Ishikawa (cell line): ENCODE data around the gene ZCCHC2.

ENCODE experiments used
- CEBPB ChIP-seq: IDR thresholded peaks from 2 replicates; pipeline ENCODE4 v1.6.1; 2012
- CREB1 ChIP-seq: IDR thresholded peaks from 2 replicates; pipeline ENCODE4 v1.6.1; 2012; ENCODE audit warnings: low read depth
- EGR1 ChIP-seq: IDR thresholded peaks from 2 replicates; pipeline ENCODE4 v1.6.1; 2012
- EP300 ChIP-seq: IDR thresholded peaks from 2 replicates; pipeline ENCODE4 v1.6.1; 2012; ENCODE audit warnings: borderline replicate concordance
- FOXM1 ChIP-seq: IDR thresholded peaks from 2 replicates; pipeline ENCODE4 v1.6.1; 2012; ENCODE audit warnings: low read depth, borderline replicate concordance
- MAX ChIP-seq: IDR thresholded peaks from 2 replicates; pipeline ENCODE4 v1.6.1; 2012
- NFIC ChIP-seq: IDR thresholded peaks from 2 replicates; pipeline ENCODE4 v1.6.1; 2012
- RAD21 ChIP-seq: IDR thresholded peaks from 2 replicates; pipeline ENCODE4 v1.6.1; 2012; ENCODE audit warnings: low read depth
- REST ChIP-seq: IDR thresholded peaks from 2 replicates; pipeline ENCODE4 v1.6.1; 2012; ENCODE audit warnings: low read depth, mild to moderate bottlenecking
- TAF1 ChIP-seq: IDR thresholded peaks from 2 replicates; pipeline ENCODE4 v1.6.1; 2012; ENCODE audit warnings: low read depth, mild to moderate bottlenecking
- TCF12 ChIP-seq: IDR thresholded peaks from 2 replicates; pipeline ENCODE4 v1.6.1; 2012; ENCODE audit warnings: low read depth
- TEAD4 ChIP-seq: IDR thresholded peaks from 2 replicates; pipeline ENCODE4 v1.6.1; 2012
- USF1 ChIP-seq: IDR thresholded peaks from 2 replicates; pipeline ENCODE4 v1.6.1; 2012
- YY1 ChIP-seq: IDR thresholded peaks from 2 replicates; pipeline ENCODE4 v1.6.1; 2012; ENCODE audit warnings: low read depth
- ZBTB7A ChIP-seq: IDR thresholded peaks from 2 replicates; pipeline ENCODE4 v1.6.1; 2012; ENCODE audit warnings: low read depth

The ZCCHC2 gene

GRCh38 chr18:62496262-62496661 is 26.6 kb upstream of the ZCCHC2 start:
- no peak for TF ChIP-seq NFIC
- TF ChIP-seq USF1, result no peak
- no peak for TF ChIP-seq MAX

DNA sequence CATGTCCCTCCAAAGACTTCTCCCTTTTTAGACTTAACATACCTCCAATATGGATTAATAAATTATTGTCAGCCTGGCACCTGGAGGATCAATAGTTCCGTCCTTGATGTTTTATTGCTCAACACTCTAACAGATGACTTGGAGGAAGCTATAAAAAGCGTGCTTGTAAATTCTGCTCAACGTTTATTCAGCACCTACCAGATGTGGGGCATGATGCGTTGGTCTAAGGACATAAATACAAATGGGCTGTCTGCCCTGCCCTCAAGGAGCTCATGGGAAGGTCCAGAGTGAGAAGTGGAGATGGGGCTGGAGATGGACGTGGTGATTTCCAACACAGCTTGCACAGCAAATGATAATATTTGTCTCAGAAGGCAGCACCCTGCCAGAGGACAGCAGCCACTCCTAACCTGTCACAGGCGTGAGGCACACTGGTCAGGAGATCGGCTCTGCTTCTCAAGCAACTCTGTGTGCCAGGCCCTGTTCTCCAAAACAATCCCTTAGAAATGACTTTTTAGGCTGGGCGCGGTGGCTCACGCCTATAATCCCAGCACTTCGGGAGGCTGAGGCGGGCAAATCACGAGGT is 25.5 kb upstream of the ZCCHC2 start:
- TF ChIP-seq ZBTB7A (no peak), CREB1 (no peak), NFIC (no peak), REST (0 out of 2 replicates have a peak, but pooled peaks have one; percentile 29)

- TF ChIP-seq ZBTB7A (no peak), NFIC (no peak), REST (no peak), USF1 (no peak), EGR1 (no peak), TEAD4 (no peak), TCF12 (no peak), CEBPB (no peak), CREB1 (no peak), TAF1 (no peak), MAX (no peak), YY1 (no peak), EP300 (no peak)
Observed at GRCh38 chr18:62498616-62499262, 24.1 kb upstream of the ZCCHC2 start.

GRCh38 chr18:62499263-62499650 is 23.6 kb upstream of the ZCCHC2 start:
- TF ChIP-seq TCF12 (no peak), CEBPB (no peak), ZBTB7A (no peak), MAX (no peak), EGR1 (no peak), REST (no peak), CREB1 (no peak), FOXM1 (no peak)

GRCh38 chr18:62500174-62500573 is 22.7 kb upstream of the ZCCHC2 start:
- TF ChIP-seq USF1, result no peak
- TF ChIP-seq YY1, result no peak
- no peak for TF ChIP-seq RAD21
- TF ChIP-seq MAX, result no peak
- TF ChIP-seq EP300, result no peak
- TF ChIP-seq FOXM1, result no peak
- no peak for TF ChIP-seq CREB1
- TF ChIP-seq ZBTB7A, result no peak
- TF ChIP-seq TCF12, result no peak
- TF ChIP-seq NFIC, result no peak
- TF ChIP-seq TAF1, result no peak
- no peak for TF ChIP-seq EGR1
- TF ChIP-seq REST, result no peak
- no peak for TF ChIP-seq TEAD4
- TF ChIP-seq CEBPB, result no peak
